RPMI8226 (cell line): ENCODE results near the gene ROMO1.
"Not testable (repeated sequence)": the region's sequence is repeated elsewhere in the genome, so short reads cannot be mapped to it uniquely, and the experiment has no call there.

Source experiments
- DNase-seq: peaks from one replicate; pipeline ENCODE4 v3.0.0-alpha.2; 2015

ROMO1 gene

GRCh38 chr20:35713120-35713519, 13.9 kb downstream of the ROMO1 start:
- DNase-seq: not testable (repeated sequence)

DNA sequence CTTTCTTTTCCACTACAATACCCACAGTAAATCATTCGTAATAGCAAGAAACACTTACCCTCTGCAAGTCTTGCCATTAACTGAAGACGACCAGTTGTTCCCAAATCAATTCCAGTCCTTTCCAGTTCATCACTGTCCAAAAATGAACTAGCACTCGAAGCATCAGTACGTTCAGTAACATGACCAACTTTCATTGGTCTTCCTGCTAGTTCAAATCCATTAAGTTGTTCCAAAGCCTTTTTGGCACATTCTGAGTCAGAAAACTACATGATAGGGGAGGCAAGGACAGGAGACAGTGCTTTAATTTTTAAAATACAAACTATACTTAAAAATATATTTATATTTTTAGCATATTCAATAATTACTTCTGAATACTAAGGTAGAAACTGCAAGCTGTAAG, 14.9 kb downstream of the ROMO1 start:
- no peak for DNase-seq

DNA sequence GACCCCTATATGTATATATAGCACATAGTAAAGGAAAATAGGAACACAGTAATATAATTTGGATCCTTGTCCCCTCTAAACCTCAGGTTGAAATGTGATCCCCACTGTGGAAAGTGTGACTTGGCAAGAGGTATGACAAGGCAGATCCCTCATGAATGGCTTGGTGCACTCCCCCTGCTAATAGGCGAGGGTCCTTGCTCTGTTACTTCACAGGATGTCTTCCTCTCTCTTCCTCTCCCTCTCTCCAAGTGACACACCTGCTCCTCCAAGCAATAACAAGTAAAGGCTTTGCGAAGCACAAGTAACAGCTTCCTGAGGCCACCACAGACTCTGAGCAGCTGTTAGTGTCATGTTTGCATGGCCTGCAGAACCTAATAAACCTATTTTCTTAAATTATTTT, 16.4 kb downstream of the ROMO1 start:
- DNase-seq: no peak

GRCh38 chr20:35716330-35716729, 17.1 kb downstream of the ROMO1 start:
- no peak for DNase-seq

DNA sequence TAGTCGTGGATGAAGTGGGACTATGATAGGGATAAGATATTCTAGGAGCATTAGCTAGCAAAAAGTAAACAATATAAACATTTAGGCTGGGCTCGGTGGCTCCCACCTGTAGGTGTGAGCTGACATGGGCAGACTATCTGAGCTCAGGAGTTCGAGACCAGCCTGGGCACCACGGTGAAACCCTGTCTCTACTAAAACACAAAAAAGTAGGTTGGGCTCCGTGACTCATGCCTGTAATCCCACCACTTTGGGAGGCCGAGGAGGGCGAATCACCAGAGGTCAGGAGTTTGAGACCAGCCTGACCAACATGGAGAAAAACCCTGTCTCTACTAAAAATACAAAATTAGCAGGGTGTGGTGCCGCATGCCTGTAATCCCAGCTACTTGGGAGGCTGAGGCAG, 19.1 kb downstream of the ROMO1 start:
- not testable (repeated sequence) for DNase-seq

DNA sequence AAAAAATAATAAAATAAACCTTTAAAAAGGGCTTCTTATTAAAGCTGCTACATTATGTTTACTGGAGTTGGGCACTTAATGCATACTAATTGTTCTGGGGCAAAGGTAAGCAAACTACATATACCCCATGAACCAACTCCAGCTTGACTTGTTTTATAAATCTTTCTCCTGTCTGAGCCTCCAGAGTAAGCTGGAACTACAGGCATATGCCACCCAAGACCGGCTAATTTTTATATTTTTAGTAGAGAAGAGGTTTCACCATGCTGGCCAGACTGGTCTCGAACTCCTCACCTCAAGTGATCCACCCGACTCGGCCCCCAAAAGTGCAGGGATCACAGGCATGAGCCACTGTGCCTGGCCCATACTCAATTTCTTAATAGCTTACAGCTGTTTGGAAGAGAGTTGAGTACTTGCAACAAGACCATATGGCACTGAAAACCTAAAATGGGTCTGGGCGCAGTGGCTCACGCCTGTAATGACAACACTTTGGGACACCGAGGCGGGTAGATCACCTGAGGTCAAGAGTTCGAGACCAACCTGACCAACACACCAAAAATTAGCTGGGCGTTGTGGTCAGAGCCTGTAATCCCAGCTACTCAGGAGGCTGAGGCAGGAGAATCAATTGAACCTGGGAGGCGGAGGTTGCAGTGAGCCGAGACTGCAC, 19.9 kb downstream of the ROMO1 start:
- DNase-seq: no peak

GRCh38 chr20:35719717-35720116, 20.5 kb downstream of the ROMO1 start:
- no peak for DNase-seq

- DNase-seq: no peak
Observed at GRCh38 chr20:35720165-35721123, 21.2 kb downstream of the ROMO1 start.

DNA sequence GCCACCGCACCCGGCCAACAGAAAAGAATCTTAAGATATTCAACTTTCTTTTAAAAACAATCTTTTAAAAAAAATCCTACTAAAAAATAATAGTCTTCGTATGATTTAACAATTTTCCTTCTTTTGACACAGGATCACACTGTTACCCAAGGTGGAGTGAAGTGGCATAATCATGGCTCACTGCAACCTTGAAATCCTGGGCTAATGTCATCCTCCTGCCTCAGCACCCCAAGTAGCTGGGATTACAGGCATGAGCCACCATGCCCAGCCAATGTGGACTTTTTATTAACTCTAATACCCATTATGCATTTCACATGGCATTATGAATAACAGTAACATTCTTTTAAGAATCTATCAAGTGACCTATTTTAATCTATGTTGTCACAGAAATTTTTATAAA, 22.0 kb downstream of the ROMO1 start:
- DNase-seq: no peak

GRCh38 chr20:35721621-35722020, 22.4 kb downstream of the ROMO1 start:
- DNase-seq: no peak

- not testable (repeated sequence) for DNase-seq
Observed at GRCh38 chr20:35723275-35723639, 24.1 kb downstream of the ROMO1 start.

- not testable (repeated sequence) for DNase-seq
Observed at GRCh38 chr20:35723652-35724320, 24.6 kb downstream of the ROMO1 start.

- no peak for DNase-seq
Observed at GRCh38 chr20:35724321-35725230, 25.4 kb downstream of the ROMO1 start.

GRCh38 chr20:35726842-35727711, 27.9 kb downstream of the ROMO1 start:
- DNase-seq: no peak

GRCh38 chr20:35729283-35729807, 30.1 kb downstream of the ROMO1 start:
- DNase-seq: no peak

- no peak for DNase-seq
Observed at GRCh38 chr20:35729836-35730582, 30.8 kb downstream of the ROMO1 start.

- DNase-seq: no peak
Observed at GRCh38 chr20:35730583-35731468, 31.6 kb downstream of the ROMO1 start.

- no peak for DNase-seq
Observed at GRCh38 chr20:35731469-35731788, 32.2 kb downstream of the ROMO1 start.

DNA sequence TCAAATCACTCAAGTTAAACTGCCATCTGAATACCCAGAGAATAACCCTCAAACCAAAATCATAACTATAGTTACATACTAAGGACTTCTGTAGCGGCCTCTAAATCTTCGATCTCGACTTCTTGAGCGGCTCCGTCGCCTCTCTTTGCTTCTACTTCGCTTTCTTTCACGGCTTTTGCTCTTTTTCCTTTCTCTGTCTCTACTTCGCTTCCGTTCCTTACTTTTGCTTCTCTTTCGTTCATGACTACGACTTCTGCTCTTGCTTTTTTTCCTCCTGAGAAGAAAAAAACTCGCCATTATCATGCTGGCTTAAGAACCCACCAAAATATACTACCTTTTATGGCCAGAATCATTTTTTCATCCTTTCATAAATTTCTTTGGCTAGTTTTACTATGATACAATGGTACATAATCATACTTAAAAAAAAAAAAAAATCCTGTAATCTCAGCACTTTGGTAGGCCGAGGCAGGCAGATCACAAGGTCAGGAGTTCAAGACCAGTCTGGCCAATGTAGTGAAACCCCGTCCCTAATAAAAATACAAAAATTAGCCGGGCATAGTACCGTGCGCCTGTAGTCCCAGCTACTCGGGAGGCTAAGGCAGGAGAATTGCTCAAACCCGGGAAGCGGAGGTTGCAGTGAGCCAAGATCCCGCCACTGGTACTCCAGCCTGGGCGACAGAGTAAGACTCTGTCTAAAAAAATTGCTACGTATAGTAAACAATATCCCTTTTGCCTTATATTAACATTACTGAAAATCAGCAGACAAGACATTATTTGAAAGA, 32.8 kb downstream of the ROMO1 start:
- no peak for DNase-seq
